ENCODE results near the gene PCDH1.
"Not testable (repeated sequence)": the region's sequence is repeated elsewhere in the genome, so short reads cannot be mapped to it uniquely, and the experiment has no call there.

PCDH1 gene

GRCh38 chr5:141839015-141839513 lies 39.1 kb downstream of the PCDH1 start:
- in situ Hi-C loops (cut with MboI; ENCODE audit: low sequenced_read_pairs): no loop called here

GRCh38 chr5:141838326-141839014 lies 39.7 kb downstream of the PCDH1 start:
- in situ Hi-C loops (cut with MboI; ENCODE audit: low sequenced_read_pairs): no loop called here

- in situ Hi-C loops (cut with MboI; ENCODE audit: low sequenced_read_pairs): no loop called here
Observed at GRCh38 chr5:141835928-141836670, 42.1 kb downstream of the PCDH1 start.

GRCh38 chr5:141834331-141834730 lies 43.9 kb downstream of the PCDH1 start:
- in situ Hi-C loops (cut with MboI; ENCODE audit: low sequenced_read_pairs): no loop called here

- in situ Hi-C loops (cut with MboI; ENCODE audit: low sequenced_read_pairs): no loop called here
Observed at GRCh38 chr5:141832131-141832530, 46.1 kb downstream of the PCDH1 start.

GRCh38 chr5:141828162-141828561 lies 50.0 kb downstream of the PCDH1 start:
- in situ Hi-C loops (cut with MboI; ENCODE audit: low sequenced_read_pairs): no loop called here

GRCh38 chr5:141826674-141827073 lies 51.5 kb downstream of the PCDH1 start:
- in situ Hi-C loops (cut with MboI; ENCODE audit: low sequenced_read_pairs): no loop called here

- in situ Hi-C loops (cut with MboI; ENCODE audit: low sequenced_read_pairs): no loop called here
Observed at GRCh38 chr5:141825791-141826560, 52.2 kb downstream of the PCDH1 start.

- in situ Hi-C loops (cut with MboI; ENCODE audit: low sequenced_read_pairs): no loop called here
Observed at GRCh38 chr5:141825241-141825671, 53.0 kb downstream of the PCDH1 start.

GRCh38 chr5:141824717-141825116 lies 53.5 kb downstream of the PCDH1 start:
- in situ Hi-C loops (cut with MboI; ENCODE audit: low sequenced_read_pairs): no loop called here

- in situ Hi-C loops (cut with MboI; ENCODE audit: low sequenced_read_pairs): no loop called here
Observed at GRCh38 chr5:141823056-141823455, 55.2 kb downstream of the PCDH1 start.

- in situ Hi-C loops (cut with MboI; ENCODE audit: low sequenced_read_pairs): no loop called here
Observed at GRCh38 chr5:141822144-141822543, 56.1 kb downstream of the PCDH1 start.

- in situ Hi-C loops (cut with MboI; ENCODE audit: low sequenced_read_pairs): no loop called here
Observed at GRCh38 chr5:141821430-141821925, 56.7 kb downstream of the PCDH1 start.

- in situ Hi-C loops (cut with MboI; ENCODE audit: low sequenced_read_pairs): not testable (repeated sequence)
Observed at GRCh38 chr5:141820686-141821085, 57.5 kb downstream of the PCDH1 start.

- in situ Hi-C loops (cut with MboI; ENCODE audit: low sequenced_read_pairs): no loop called here
Observed at GRCh38 chr5:141817631-141818030, 60.6 kb downstream of the PCDH1 start.

- in situ Hi-C loops (cut with MboI; ENCODE audit: low sequenced_read_pairs): no loop called here
Observed at GRCh38 chr5:141816598-141817399, 61.4 kb downstream of the PCDH1 start.

GRCh38 chr5:141815796-141816180 lies 62.4 kb downstream of the PCDH1 start:
- in situ Hi-C loops (cut with MboI; ENCODE audit: low sequenced_read_pairs): no loop called here

GRCh38 chr5:141815051-141815795 lies 63.0 kb downstream of the PCDH1 start:
- in situ Hi-C loops (cut with MboI; ENCODE audit: low sequenced_read_pairs): no loop called here

GRCh38 chr5:141814064-141814964 lies 63.9 kb downstream of the PCDH1 start:
- in situ Hi-C loops (cut with MboI; ENCODE audit: low sequenced_read_pairs): no loop called here

Data from HL-60/S4 (cell line).